Ectodermal cell (in vitro differentiated cells): ENCODE data around the gene KLHL26.

Experiments
- H3K27ac ChIP-seq: 2 replicates; pipeline ENCODE4 v1.7.0; 2013; ENCODE audit warnings: mild to moderate bottlenecking, low read depth, low read length; ENCODE audit not compliant: insufficient read depth, poor library complexity, severe bottlenecking
- H3K27me3 ChIP-seq: 2 replicates; pipeline ENCODE4 v1.7.0; 2013; ENCODE audit warnings: mild to moderate bottlenecking, low read length; ENCODE audit not compliant: insufficient read depth, control insufficient read depth, poor library complexity, severe bottlenecking
- H3K36me3 ChIP-seq: one replicate; pipeline ENCODE4 v1.7.0; 2013; ENCODE audit warnings: low read length; ENCODE audit not compliant: control insufficient read depth, insufficient read depth
- H3K4me1 ChIP-seq: one replicate; pipeline ENCODE4 v1.7.0; 2013; ENCODE audit warnings: low read length; ENCODE audit not compliant: control insufficient read depth, insufficient read depth
- H3K4me3 ChIP-seq: 2 replicates; pipeline ENCODE4 v1.7.0; 2013; ENCODE audit warnings: low read depth, low read length, control low read depth; ENCODE audit not compliant: insufficient read depth
- H3K9me3 ChIP-seq: 2 replicates; pipeline ENCODE4 v1.7.0; 2013; ENCODE audit warnings: mild to moderate bottlenecking, low read length, moderate library complexity; ENCODE audit not compliant: control insufficient read depth
- WGBS, 2 experiments: methylation state at CpG; one replicate each; pipeline ENCODE4 v1.1.7; 2013; ENCODE audit warnings: missing lambda C conversion rate in 2 of 2; 5-methylcytosine and 5-hydroxymethylcytosine counted together

Gene KLHL26

DNA sequence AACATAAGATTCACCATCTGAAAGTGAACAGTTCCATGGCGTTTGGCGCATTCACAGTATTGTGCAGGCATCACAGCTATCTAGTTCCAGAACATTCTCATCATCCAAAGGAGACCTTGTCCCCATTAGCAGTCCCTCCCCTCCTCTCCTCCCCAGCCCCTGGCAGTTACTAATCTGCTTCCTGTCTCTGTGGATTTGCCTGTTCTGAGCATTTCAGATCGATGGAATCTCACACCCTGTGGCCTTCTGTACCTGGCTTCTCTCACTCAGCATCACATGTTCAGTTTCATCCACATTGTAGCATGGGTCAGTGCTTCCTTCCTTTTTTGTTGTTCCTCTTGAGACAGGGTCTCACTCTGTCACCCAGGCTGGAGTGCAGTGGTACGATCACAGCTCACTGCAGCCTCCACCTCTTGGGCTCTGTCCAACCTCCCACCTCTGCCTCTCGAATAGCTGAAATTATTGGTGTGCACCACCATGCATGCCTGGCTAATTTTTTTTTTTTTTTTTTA, 81.2 kb downstream of the KLHL26 start:
- Histone ChIP-seq H3K4me1 (peaks cover 6% of the 10 kb centered on the region), H3K27ac (no peak overlapping the region), H3K27me3 (no peaks in the 10 kb centered on the region), H3K9me3 (no peaks in the 10 kb centered on the region), H3K4me3 (no peak overlapping the region), H3K36me3 (no peaks in the 10 kb centered on the region)
- 92 to 93% methylated on average over 5 of the region's 5 CpGs for WGBS, 2 experiments

DNA sequence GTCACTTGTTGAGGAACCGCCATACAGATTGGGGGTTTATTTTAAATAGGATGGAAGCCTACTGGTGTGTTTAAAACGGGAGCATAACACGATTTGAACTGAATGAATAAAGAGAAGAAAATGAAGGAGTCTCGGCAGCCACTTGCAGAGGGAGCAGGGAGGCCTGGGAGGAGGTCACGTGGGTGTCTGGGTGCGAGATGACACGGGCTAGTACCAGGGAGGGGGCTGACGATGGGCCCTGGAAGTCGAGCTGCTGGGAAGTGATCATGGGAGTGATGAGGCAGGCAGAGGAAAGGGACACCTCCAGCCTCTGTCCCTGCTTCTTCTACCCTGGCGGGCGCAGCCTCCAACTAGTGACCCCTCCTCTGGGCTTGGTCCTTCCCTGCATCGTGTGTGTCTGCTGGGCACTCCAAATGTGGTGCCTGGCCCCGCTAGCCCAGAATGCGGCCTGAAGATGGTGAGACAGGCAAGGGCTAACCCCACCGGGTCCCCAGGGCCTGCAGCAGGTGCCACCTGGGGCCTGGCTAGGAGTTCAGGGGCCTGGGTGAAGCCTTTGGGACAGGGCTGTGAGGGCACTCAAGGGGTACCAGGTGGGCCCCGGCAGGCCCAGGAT, 82.1 kb downstream of the KLHL26 start:
- WGBS, 2 experiments: 90 to 92% methylated on average over 16 of the region's 16 CpGs
- no peaks in the 10 kb centered on the region for H3K27me3 ChIP-seq
- no peak overlapping the region for H3K27ac ChIP-seq
- H3K4me3 ChIP-seq: no peak overlapping the region
- no peaks in the 10 kb centered on the region for H3K9me3 ChIP-seq
- peaks cover 6% of the 10 kb centered on the region for H3K4me1 ChIP-seq
- H3K36me3 ChIP-seq: no peaks in the 10 kb centered on the region

DNA sequence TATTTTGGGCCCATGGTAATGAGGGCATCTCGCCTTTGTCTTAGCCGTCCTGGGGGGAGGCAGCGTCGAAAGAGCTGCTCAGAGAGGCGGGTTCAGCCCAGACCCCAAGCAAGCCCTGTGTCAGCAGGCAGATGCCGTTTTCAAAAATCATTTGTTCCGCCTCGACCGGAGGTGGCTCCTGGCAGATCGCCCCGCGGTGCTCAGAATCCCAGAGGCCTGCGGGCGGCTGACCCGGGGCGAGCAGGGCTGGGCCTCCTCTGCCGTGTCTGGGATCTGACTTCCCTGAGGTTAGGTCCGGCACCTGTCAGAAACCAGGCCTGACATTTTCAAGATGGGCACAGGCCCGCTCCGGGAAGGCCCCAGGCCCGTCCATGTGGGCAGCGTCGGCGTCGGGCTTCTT, 82.7 kb downstream of the KLHL26 start:
- Histone ChIP-seq H3K9me3 (no peaks in the 10 kb centered on the region), H3K4me1 (peaks cover 10% of the 10 kb centered on the region), H3K4me3 (no peak overlapping the region), H3K36me3 (no peaks in the 10 kb centered on the region), H3K27ac (no peak overlapping the region), H3K27me3 (no peaks in the 10 kb centered on the region)
- whole genome bisulfite sequencing, 2 experiments: 89 to 90% methylated on average over 25 of the region's 25 CpGs
